Esophagus muscularis mucosa (tissue), 4 donors: ENCODE data around the gene LPAR3. TPM values are rescaled to one million over a fixed set of nuclear protein-coding genes. Genes with fewer than 3 reads are reported as not detected.

ENCODE experiments used
- DNase-seq: peaks from one replicate; pipeline ENCODE4 v3.0.0-alpha.2; 2017; ENCODE audit errors: extremely low spot score
- H3K27ac ChIP-seq, 4 donors: fragments of 200-600 bp; sonication (generic); replicated peaks in 1 of 4; 1 replicate in 3 of 4; 2 replicates in 1 of 4; pipeline ENCODE4 v1.5.1; 2016 to 2019; ENCODE audit warnings: mild to moderate bottlenecking in 1 of 4
- H3K27me3 ChIP-seq, 4 donors: fragments of 200-600 bp; sonication (generic); one replicate each; pipeline versions ENCODE4 v1.5.1 to v1.6.0; 2016 to 2019
- H3K36me3 ChIP-seq, 4 donors: fragments of 200-600 bp; sonication (generic); one replicate each; pipeline ENCODE4 v1.5.1; 2016 to 2019
- H3K4me1 ChIP-seq, 4 donors: fragments of 200-600 bp; sonication (generic); one replicate each; pipeline ENCODE4 v1.5.1; 2016 to 2019
- H3K4me3 ChIP-seq, 4 donors: fragments of 200-600 bp; sonication (generic); 1 replicate in 2 of 4; 2 replicates in 2 of 4; pipeline ENCODE4 v1.5.1; 2016 to 2019; ENCODE audit warnings: mild to moderate bottlenecking in 4 of 4, moderate library complexity in 1 of 4
- H3K9me3 ChIP-seq, 4 donors: fragments of 200-600 bp; sonication (generic); 1 replicate in 3 of 4; 2 replicates in 1 of 4; pipeline ENCODE4 v1.5.1; 2016 to 2019
- EP300 ChIP-seq: sonication (generic); formaldehyde crosslinking; IDR thresholded peaks from one replicate; pipeline ENCODE4 v1.6.1; 2017; ENCODE audit warnings: antibody characterized with exemption
- POLR2A ChIP-seq: fragments of 450-650 bp; IDR thresholded peaks from one replicate; pipeline ENCODE4 v1.6.1; 2017; ENCODE audit warnings: antibody characterized with exemption, moderate library complexity, mild to moderate bottlenecking, low read depth
- POLR2AphosphoS5 ChIP-seq, 2 donors: sonication (generic); formaldehyde crosslinking; IDR thresholded peaks; one replicate each; pipeline ENCODE4 v1.6.1; 2017; ENCODE audit warnings: antibody characterized with exemption in 2 of 2
- WGBS: methylation state at CpG from one replicate; pipeline ENCODE4 v1.1.5; 2018; 5-methylcytosine and 5-hydroxymethylcytosine counted together
- intact Hi-C: fragments of 100-400 bp; cut with DNase I; formaldehyde crosslinking; loops from one replicate; pipeline ENCODE4 v1.15.1; 2023
- total RNA-seq, 4 donors: library from RNA; depleted of rRNA; stranded (reverse); fragments of >200 nt; gene quantifications; one replicate each; pipeline versions ENCODE4 v1.1.0 to v1.2.1, GENCODE V29; 2016
- TF ChIP-seq, protein P1 (sequence below), 3 experiments: fragments of 200-600 bp in 2 of 3; fragments of 450-650 bp in 1 of 3; sonication (generic) in 2 of 3; IDR thresholded peaks; one replicate each; pipeline ENCODE4 v1.5.1; 2017 to 2019; ENCODE audit warnings: antibody characterized with exemption in 3 of 3, mild to moderate bottlenecking in 2 of 3, moderate library complexity in 1 of 3

The LPAR3 gene
- total RNA-seq, 4 donors from 2014 or later = 0.19 to 0.33 TPM; not detected in 2

DNA sequence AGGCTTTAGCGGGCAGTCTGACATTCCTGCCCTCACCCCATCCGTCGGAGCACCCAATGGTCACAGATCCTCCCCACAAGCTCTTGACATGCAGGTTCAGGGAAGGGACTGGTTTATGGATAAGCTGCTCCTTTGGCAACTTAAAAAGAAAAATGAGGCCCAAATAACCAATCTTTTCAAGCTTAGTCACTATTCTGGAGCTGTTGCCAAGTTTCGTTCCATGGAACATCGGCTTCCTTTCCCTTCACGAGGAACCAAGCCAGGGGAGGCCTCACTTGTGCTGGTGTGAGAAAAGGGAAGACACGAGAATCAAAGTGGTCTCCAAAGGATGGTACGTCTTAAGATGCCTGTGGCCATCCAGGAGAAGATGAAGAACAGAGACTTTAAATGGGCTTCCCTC lies 46.1 kb upstream of the LPAR3 start:
- intact Hi-C loops = loop anchor here (10.0 kb wide), 1 partner anchor 174 kb away; no protein-coding TSS in a partner anchor
- no peak for TF ChIP-seq POLR2AphosphoS5 (IDR thresholded peaks at IDR 0.05)
- no peak for TF ChIP-seq EP300
- TF ChIP-seq, protein P1, sequence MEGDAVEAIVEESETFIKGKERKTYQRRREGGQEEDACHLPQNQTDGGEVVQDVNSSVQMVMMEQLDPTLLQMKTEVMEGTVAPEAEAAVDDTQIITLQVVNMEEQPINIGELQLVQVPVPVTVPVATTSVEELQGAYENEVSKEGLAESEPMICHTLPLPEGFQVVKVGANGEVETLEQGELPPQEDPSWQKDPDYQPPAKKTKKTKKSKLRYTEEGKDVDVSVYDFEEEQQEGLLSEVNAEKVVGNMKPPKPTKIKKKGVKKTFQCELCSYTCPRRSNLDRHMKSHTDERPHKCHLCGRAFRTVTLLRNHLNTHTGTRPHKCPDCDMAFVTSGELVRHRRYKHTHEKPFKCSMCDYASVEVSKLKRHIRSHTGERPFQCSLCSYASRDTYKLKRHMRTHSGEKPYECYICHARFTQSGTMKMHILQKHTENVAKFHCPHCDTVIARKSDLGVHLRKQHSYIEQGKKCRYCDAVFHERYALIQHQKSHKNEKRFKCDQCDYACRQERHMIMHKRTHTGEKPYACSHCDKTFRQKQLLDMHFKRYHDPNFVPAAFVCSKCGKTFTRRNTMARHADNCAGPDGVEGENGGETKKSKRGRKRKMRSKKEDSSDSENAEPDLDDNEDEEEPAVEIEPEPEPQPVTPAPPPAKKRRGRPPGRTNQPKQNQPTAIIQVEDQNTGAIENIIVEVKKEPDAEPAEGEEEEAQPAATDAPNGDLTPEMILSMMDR (IDR thresholded peaks at IDR 0.05) = no peak
- TF ChIP-seq POLR2A = no peak
- Histone ChIP-seq H3K27me3 (no peaks in the 10 kb centered on the region), H3K9me3 (no peaks in the 10 kb centered on the region), H3K27ac (no peak overlapping the region), H3K4me3 (no peak overlapping the region), H3K4me1 (peaks cover 0 to 14% (median 2%) of the 10 kb centered on the region in 4 donors), H3K36me3 (no peaks in the 10 kb centered on the region)
- 59% methylated on average over 8 of the region's 8 CpGs for WGBS
- DNase-seq = no peak

DNA sequence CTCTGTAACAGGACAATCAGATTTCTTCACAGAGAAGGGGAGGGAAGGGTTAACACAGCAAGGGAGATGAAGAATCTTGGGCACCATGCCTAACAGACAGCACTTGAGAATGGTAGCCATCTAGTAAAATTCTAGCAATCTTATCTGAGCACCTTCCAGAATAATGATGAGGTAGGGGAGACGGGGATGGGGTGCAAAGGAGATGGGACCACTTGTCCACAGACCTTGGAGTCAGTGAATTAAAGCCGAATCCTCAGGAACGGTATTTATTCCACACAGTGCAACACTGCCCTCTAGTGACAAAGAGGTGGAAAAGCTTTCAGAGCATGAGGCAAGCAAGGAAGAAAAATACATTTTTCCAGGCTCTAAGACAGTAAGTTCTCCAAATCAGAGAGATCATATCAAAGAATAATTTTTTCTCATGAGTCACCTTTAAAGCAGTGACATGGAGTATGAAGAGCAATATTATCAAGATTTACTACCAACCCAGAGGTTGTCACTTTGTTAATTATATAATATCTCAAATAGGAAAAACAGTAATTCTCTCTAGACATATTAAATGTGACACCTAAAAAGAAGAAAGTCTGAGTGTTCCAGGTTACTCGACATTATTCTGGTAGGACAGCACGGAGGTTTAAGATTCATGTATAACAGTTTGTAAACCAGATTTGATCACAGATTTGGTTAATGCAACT lies 43.3 kb upstream of the LPAR3 start:
- H3K27ac ChIP-seq = no peak overlapping the region
- H3K9me3 ChIP-seq = no peaks in the 10 kb centered on the region
- H3K4me3 ChIP-seq = no peak overlapping the region
- intact Hi-C loops = loop anchor here (10.0 kb wide), 1 partner anchor 171 kb away; no protein-coding TSS in a partner anchor
- TF ChIP-seq EP300 = no peak
- TF ChIP-seq, protein P1 (IDR thresholded peaks at IDR 0.05) = peak; percentile 77 to 90 (median 84)
- no peaks in the 10 kb centered on the region for H3K36me3 ChIP-seq
- H3K27me3 ChIP-seq = no peaks in the 10 kb centered on the region
- no peak for DNase-seq
- 2% methylated on average over 5 of the region's 5 CpGs for WGBS
- peaks cover 0 to 17% (median 2%) of the 10 kb centered on the region in 4 donors for H3K4me1 ChIP-seq

GRCh38 chr1:84933011-84933611 lies 40.1 kb upstream of the LPAR3 start:
- no peaks in the 10 kb centered on the region for H3K27me3 ChIP-seq
- 79% methylated on average over 7 of the region's 7 CpGs for WGBS
- no peaks in the 10 kb centered on the region for H3K9me3 ChIP-seq
- peaks cover 0 to 17% (median 2%) of the 10 kb centered on the region in 4 donors for H3K4me1 ChIP-seq
- intact Hi-C loops = loop anchor here (10.0 kb wide), 1 partner anchor 168 kb away; no protein-coding TSS in a partner anchor
- H3K36me3 ChIP-seq = no peaks in the 10 kb centered on the region
- no peak overlapping the region for H3K27ac ChIP-seq
- DNase-seq = no peak
- no peak overlapping the region for H3K4me3 ChIP-seq
- TF ChIP-seq EP300 (no peak), POLR2AphosphoS5 (IDR thresholded peaks at IDR 0.05) (no peak), POLR2A (no peak)
- TF ChIP-seq, protein P1 (IDR thresholded peaks at IDR 0.05) = no peak

DNA sequence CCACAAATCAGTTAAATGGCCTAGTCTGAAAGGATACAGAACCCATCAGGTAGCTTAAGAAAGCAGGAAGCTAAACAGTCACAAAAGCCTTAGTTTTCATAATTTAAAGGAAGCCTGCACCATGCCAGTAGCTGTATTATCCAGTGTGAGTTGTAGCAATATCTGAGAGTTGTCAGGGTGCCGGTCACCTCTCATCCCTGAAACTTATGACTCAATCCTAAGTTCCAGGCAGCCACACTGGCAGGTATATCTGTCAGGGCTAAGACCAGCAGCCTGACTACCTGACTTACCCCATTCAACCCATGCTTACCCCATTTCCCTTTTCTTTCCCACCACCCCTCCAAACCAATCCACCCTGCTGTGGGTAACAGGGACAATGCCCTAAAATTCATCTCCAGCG lies 37.8 kb upstream of the LPAR3 start:
- H3K27ac ChIP-seq = no peak overlapping the region
- WGBS = 87% methylated on average over 2 of the region's 2 CpGs
- intact Hi-C loops = loop anchor here (10.0 kb wide), 1 partner anchor 166 kb away; no protein-coding TSS in a partner anchor
- no peaks in the 10 kb centered on the region for H3K9me3 ChIP-seq
- DNase-seq = no peak
- no peak overlapping the region for H3K4me3 ChIP-seq
- peaks cover 0 to 11% (median under 1%) of the 10 kb centered on the region in 4 donors for H3K4me1 ChIP-seq
- TF ChIP-seq POLR2AphosphoS5 (IDR thresholded peaks at IDR 0.05) = no peak
- TF ChIP-seq, protein P1 (IDR thresholded peaks at IDR 0.05) = no peak
- TF ChIP-seq POLR2A = no peak
- TF ChIP-seq EP300 = no peak
- H3K27me3 ChIP-seq = no peaks in the 10 kb centered on the region
- H3K36me3 ChIP-seq = no peaks in the 10 kb centered on the region
